ENCODE data around the gene MFAP3L. TPM values are rescaled to one million over a fixed set of nuclear protein-coding genes. Genes with fewer than 3 reads are reported as not detected.

Gene MFAP3L
- total RNA-seq (2021; ENCODE audit: unreplicated experiment) (7.9 TPM), Bru-seq, nascent RNA (percentile 48 among the genes with signal in this experiment), BruChase-seq, experiment 1, labeled RNA remaining after a 2-hour chase (percentile 60 among the genes with signal in this experiment), BruChase-seq, experiment 2, labeled RNA remaining after a 6-hour chase (percentile 60 among the genes with signal in this experiment)
- 4.8 TPM for polyA plus RNA-seq (2012; ENCODE audit: insufficient read length)
- long read RNA-seq, full-length matches to known transcripts: 2 of 6 reads
- long read RNA-seq, partial matches to known transcripts: 0 of 6 reads
- long read RNA-seq, other reads (novel, unspliced or antisense): 4 of 6 reads

DNA sequence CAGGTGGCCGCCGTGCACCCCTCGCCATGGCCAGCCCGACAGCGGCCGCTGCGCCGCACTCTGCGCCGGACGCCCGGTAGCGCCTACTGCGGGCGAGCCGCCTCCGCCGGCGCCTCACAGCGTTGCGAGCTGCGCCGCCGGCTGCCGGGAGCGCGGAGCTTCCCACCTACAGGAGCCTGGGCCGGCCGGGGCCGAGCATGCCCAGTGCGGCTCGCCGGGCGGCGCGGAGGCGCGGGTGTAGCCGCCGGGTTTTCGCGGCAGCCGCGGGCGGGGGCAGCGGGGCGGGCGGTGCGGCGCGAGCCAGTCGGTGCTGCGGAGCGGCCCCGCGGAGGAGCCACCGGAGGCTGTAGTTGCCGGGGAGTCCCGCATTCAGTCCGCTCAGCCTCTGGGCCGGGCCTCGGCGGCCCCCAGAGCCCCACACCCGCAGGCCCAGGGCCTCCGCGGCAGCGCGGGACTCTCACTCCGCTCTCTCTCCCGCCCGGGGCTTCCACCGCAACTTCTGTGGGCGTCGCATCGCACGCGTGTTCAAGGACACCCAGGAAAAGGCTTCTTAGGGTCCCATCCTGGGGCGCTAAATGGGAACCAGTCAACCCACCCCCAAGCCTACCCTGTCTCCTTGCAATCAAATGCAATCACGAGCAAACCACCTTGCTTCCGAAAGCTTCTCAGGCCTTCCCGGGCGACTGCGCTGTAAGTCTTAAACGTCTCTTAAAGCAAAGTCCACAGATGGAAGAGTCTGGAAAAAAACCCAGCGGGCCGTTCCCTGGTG, at the start of gene MFAP3L:
TSS of gene MFAP3L (minus strand) at position 143 of the 769 bp plus-strand sequence. CDS start 20,518 bp downstream, outside the sequence.
- in situ Hi-C loops (cut with HindIII; ENCODE audit: low pct_unique_long_range_greater_than_20kb, low sequenced_read_pairs) (loop anchor here (25.0 kb wide), 1 partner anchor 214 kb away; no protein-coding TSS in a partner anchor), intact Hi-C loops (cut with micrococcal nuclease; ENCODE audit: unreplicated experiment) (loop anchor here (10.0 kb wide), 1 partner anchor 422 kb away; no protein-coding TSS in a partner anchor)
- ChIA-PET POLR2A (no interaction called here), CTCF (interaction anchor here (0.6 kb wide), 1 partner anchor 222 kb away, joined by 3 read pairs; no protein-coding TSS in a partner anchor)
- Histone ChIP-seq H3K4me1 (ENCODE audit: control insufficient read depth, insufficient read depth, low read length) (no peaks in the 10 kb centered on the region), H3K36me3 (ENCODE audit: control insufficient read depth, insufficient read depth, low read length) (no peaks in the 10 kb centered on the region), H3K9me3 (ENCODE audit: control insufficient read depth, insufficient read depth, low read depth, low read length) (no peaks in the 10 kb centered on the region), H3K4me3 (ENCODE audit: low read depth in 2 of 2, low read length in 2 of 2) (peak within 1 kb of the TSS; percentile 78 to 90), H3K27me3 (ENCODE audit: control insufficient read depth, insufficient read depth, low read length) (no peaks in the 10 kb centered on the region), H3K27ac (ENCODE audit: low read length) (peak within 1 kb of the TSS; percentile 83)
- peak; percentile 94 for ATAC-seq
- TF ChIP-seq POLR2AphosphoS5 (IDR thresholded peaks at IDR 0.05; ENCODE audit: low read depth, low read length) (no peak), TCF7L2 (IDR thresholded peaks at IDR 0.05; ENCODE audit: low read depth, low read length) (no peak), SIN3A (IDR thresholded peaks at IDR 0.05; ENCODE audit: borderline replicate concordance, insufficient read depth, low read depth, low read length) (no peak), CTCF (IDR thresholded peaks at IDR 0.05) (peak; percentile 35), REST (IDR thresholded peaks at IDR 0.05; ENCODE audit: insufficient read depth in 1 of 2, low read depth in 2 of 2, low read length in 1 of 2) (no peak)
- BruUV-seq (replicated peaks): no TSS peak
- no peak for DNase-seq (ENCODE audit: low read depth, low spot score)

DNA sequence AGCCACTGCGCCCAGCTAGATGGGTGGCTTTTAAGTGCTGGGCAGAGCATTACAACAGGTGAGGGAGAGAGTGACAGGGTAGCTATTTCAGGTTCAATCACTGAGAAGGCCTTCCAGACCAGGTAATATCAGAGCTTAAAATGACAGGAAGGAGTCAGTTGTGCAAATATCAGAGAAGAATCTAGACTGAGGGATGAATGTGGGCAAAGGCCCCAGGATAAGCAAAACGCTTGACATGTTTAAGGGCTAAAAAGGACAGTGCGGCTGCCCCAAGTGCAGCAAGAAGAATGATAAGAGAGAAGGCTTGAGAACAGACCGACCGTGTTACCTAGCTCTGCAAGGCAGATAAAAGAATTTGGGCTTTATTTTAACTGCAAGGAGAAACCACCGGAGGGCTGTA, 45.0 kb upstream of the MFAP3L start:
- no peaks in the 10 kb centered on the region for H3K4me1 ChIP-seq (ENCODE audit: control insufficient read depth, insufficient read depth, low read length)
- no peaks in the 10 kb centered on the region for H3K36me3 ChIP-seq (ENCODE audit: control insufficient read depth, insufficient read depth, low read length)
- intact Hi-C loops (cut with micrococcal nuclease; ENCODE audit: unreplicated experiment) (no loop called here), in situ Hi-C loops (cut with HindIII; ENCODE audit: low pct_unique_long_range_greater_than_20kb, low sequenced_read_pairs) (no loop called here)
- H3K27me3 ChIP-seq (ENCODE audit: control insufficient read depth, insufficient read depth, low read length): no peaks in the 10 kb centered on the region
- H3K4me3 ChIP-seq (ENCODE audit: low read depth in 2 of 2, low read length in 2 of 2): no peak overlapping the region
- H3K9me3 ChIP-seq (ENCODE audit: control insufficient read depth, insufficient read depth, low read depth, low read length): no peaks in the 10 kb centered on the region
- DNase-seq (ENCODE audit: low read depth, low spot score) (no peak), ATAC-seq (no peak)
- BruUV-seq (replicated peaks): no TSS peak
- POLR2A ChIA-PET: no interaction called here
- CTCF ChIA-PET: no interaction called here
- TF ChIP-seq POLR2AphosphoS5 (IDR thresholded peaks at IDR 0.05; ENCODE audit: low read depth, low read length) (no peak), REST (IDR thresholded peaks at IDR 0.05; ENCODE audit: insufficient read depth in 1 of 2, low read depth in 2 of 2, low read length in 1 of 2) (no peak), TCF7L2 (IDR thresholded peaks at IDR 0.05; ENCODE audit: low read depth, low read length) (no peak), CTCF (IDR thresholded peaks at IDR 0.05) (no peak), SIN3A (IDR thresholded peaks at IDR 0.05; ENCODE audit: borderline replicate concordance, insufficient read depth, low read depth, low read length) (no peak)
- no peak overlapping the region for H3K27ac ChIP-seq (ENCODE audit: low read length)
